AG10803 (cell line): ENCODE data around the gene CBX7.

Experiments used
- DNase-seq: peaks from one replicate; pipeline ENCODE4 v3.0.0; 2010; ENCODE audit warnings: low read depth
- H3K4me3 ChIP-seq: 2 replicates; pipeline ENCODE4 v1.5.1; 2011; ENCODE audit warnings: mild to moderate bottlenecking, low read length, control low read depth
- CTCF ChIP-seq: conservative IDR thresholded peaks from 2 replicates; pipeline ENCODE4 v1.5.1; 2011; ENCODE audit warnings: mild to moderate bottlenecking, low read length, control low read depth, inconsistent platforms

Gene CBX7

GRCh38 chr22:39094717-39095389 is 57.6 kb downstream of the CBX7 start:
- no peak for TF ChIP-seq CTCF

GRCh38 chr22:39092111-39092862 is 60.2 kb downstream of the CBX7 start:
- no peak for DNase-seq
- TF ChIP-seq CTCF = no peak
- no peak overlapping the region for H3K4me3 ChIP-seq

More at GRCh38 chr22:39094717-39095389, 57.6 kb downstream of the CBX7 start:
- no peak overlapping the region for H3K4me3 ChIP-seq
- DNase-seq = no peak

- no peak for TF ChIP-seq CTCF
- H3K4me3 ChIP-seq = no peak overlapping the region
- no peak for DNase-seq
Measured at GRCh38 chr22:39091126-39092081, 61.1 kb downstream of the CBX7 start.

- TF ChIP-seq CTCF = no peak
- DNase-seq = no peak
- H3K4me3 ChIP-seq = no peak overlapping the region
Measured at GRCh38 chr22:39090426-39091064, 61.9 kb downstream of the CBX7 start.

- no peak for TF ChIP-seq CTCF
- no peak for DNase-seq
- no peak overlapping the region for H3K4me3 ChIP-seq
Measured at GRCh38 chr22:39089928-39090327, 62.6 kb downstream of the CBX7 start.

GRCh38 chr22:39088685-39089032 is 63.8 kb downstream of the CBX7 start:
- H3K4me3 ChIP-seq = no peak overlapping the region
- no peak for TF ChIP-seq CTCF
- no peak for DNase-seq
